Measurements from ENCODE around the gene LBHD1.
"Not testable (repeated sequence)": the region's sequence is repeated elsewhere in the genome, so short reads cannot be mapped to it uniquely, and the experiment has no call there.

Gene LBHD1

GRCh38 chr11:62654297-62654696, 17.8 kb downstream of the LBHD1 start:
- H3K4me3 ChIP-seq (ENCODE audit: low read length), result no peak overlapping the region
- TF ChIP-seq CTCF (conservative IDR thresholded peaks at IDR 0.05; ENCODE audit: low read length), result no peak
- DNase-seq (ENCODE audit: low read depth), result no peak

- no peak for TF ChIP-seq CTCF (conservative IDR thresholded peaks at IDR 0.05; ENCODE audit: low read length)
- DNase-seq (ENCODE audit: low read depth), result no peak
- H3K4me3 ChIP-seq (ENCODE audit: low read length), result peak overlapping the region; percentile 84
Measured at GRCh38 chr11:62652161-62653006, 19.7 kb downstream of the LBHD1 start.

GRCh38 chr11:62650283-62650682, 21.8 kb downstream of the LBHD1 start:
- DNase-seq (ENCODE audit: low read depth); H3K4me3 ChIP-seq (ENCODE audit: low read length): not testable (repeated sequence)

- no peak for TF ChIP-seq CTCF (conservative IDR thresholded peaks at IDR 0.05; ENCODE audit: low read length)
- no peak for DNase-seq (ENCODE audit: low read depth)
- H3K4me3 ChIP-seq (ENCODE audit: low read length), result no peak overlapping the region
Measured at GRCh38 chr11:62649486-62649885, 22.6 kb downstream of the LBHD1 start.

- H3K4me3 ChIP-seq (ENCODE audit: low read length), result no peak overlapping the region
- TF ChIP-seq CTCF (conservative IDR thresholded peaks at IDR 0.05; ENCODE audit: low read length), result no peak
- no peak for DNase-seq (ENCODE audit: low read depth)
Measured at GRCh38 chr11:62648967-62649364, 23.1 kb downstream of the LBHD1 start.

- H3K4me3 ChIP-seq (ENCODE audit: low read length), result no peak overlapping the region
- no peak for TF ChIP-seq CTCF (conservative IDR thresholded peaks at IDR 0.05; ENCODE audit: low read length)
- no peak for DNase-seq (ENCODE audit: low read depth)
Measured at GRCh38 chr11:62648185-62648966, 23.7 kb downstream of the LBHD1 start.

GRCh38 chr11:62647609-62648005, 24.5 kb downstream of the LBHD1 start:
- TF ChIP-seq CTCF (conservative IDR thresholded peaks at IDR 0.05; ENCODE audit: low read length), result no peak
- DNase-seq (ENCODE audit: low read depth), result no peak
- H3K4me3 ChIP-seq (ENCODE audit: low read length), result no peak overlapping the region

All from AG10803 (cell line).